HG03457 (cell line): Measurements from ENCODE around the gene BMPR1A.
"Not testable (repeated sequence)": the region's sequence is repeated elsewhere in the genome, so short reads cannot be mapped to it uniquely, and the experiment has no call there.

ENCODE experiments used
- ATAC-seq: cut with Tn5 transposase; IDR thresholded peaks from one replicate; pipeline ENCODE4 v1.9.1; 2021; ENCODE audit warnings: moderate number of reproducible peaks; ENCODE audit not compliant: unreplicated experiment

Gene BMPR1A

GRCh38 chr10:86729677-86730076 lies 26.7 kb upstream of the BMPR1A start:
- ATAC-seq = no peak

- no peak for ATAC-seq
These were observed 26.2 kb upstream of the BMPR1A start for GRCh38 chr10:86730227-86730626.

- ATAC-seq = no peak
These were observed 23.6 kb upstream of the BMPR1A start for GRCh38 chr10:86732771-86733170.

- ATAC-seq = no peak
These were observed 23.2 kb upstream of the BMPR1A start for GRCh38 chr10:86733260-86733671.

GRCh38 chr10:86734207-86734988 lies 22.0 kb upstream of the BMPR1A start:
- no peak for ATAC-seq

GRCh38 chr10:86735278-86735677 lies 21.1 kb upstream of the BMPR1A start:
- not testable (repeated sequence) for ATAC-seq

GRCh38 chr10:86742230-86742629 lies 14.2 kb upstream of the BMPR1A start:
- no peak for ATAC-seq

GRCh38 chr10:86744067-86744725 lies 12.2 kb upstream of the BMPR1A start:
- no peak for ATAC-seq

GRCh38 chr10:86747796-86748581 lies 8.4 kb upstream of the BMPR1A start:
- no peak for ATAC-seq

- ATAC-seq = no peak
These were observed 6.6 kb upstream of the BMPR1A start for GRCh38 chr10:86749854-86750253.

- ATAC-seq = no peak
These were observed 4.9 kb upstream of the BMPR1A start for GRCh38 chr10:86751477-86751876.

- no peak for ATAC-seq
These were observed 4.1 kb upstream of the BMPR1A start for GRCh38 chr10:86752311-86752710.

GRCh38 chr10:86753051-86753450 lies 3.4 kb upstream of the BMPR1A start:
- ATAC-seq = no peak

GRCh38 chr10:86753638-86754434 lies 2.6 kb upstream of the BMPR1A start:
- ATAC-seq = no peak

GRCh38 chr10:86755454-86755739 lies 1.0 kb upstream of the BMPR1A start:
- no peak for ATAC-seq

- ATAC-seq = peak; percentile 71
These were observed 494 bp upstream of the BMPR1A start for GRCh38 chr10:86755740-86756510.

GRCh38 chr10:86757113-86757972 lies 924 bp downstream of the BMPR1A start:
- ATAC-seq = no peak

GRCh38 chr10:86758189-86759072 lies 2.0 kb downstream of the BMPR1A start:
- no peak for ATAC-seq
